ENCODE results near the gene TADA1.
"Not testable (repeated sequence)": the region's sequence is repeated elsewhere in the genome, so short reads cannot be mapped to it uniquely, and the experiment has no call there.

Gene TADA1

GRCh38 chr1:166895766-166896165, 19.7 kb upstream of the TADA1 start:
- DNase-seq (ENCODE audit: low read depth in 3 of 3), result no peak

DNA sequence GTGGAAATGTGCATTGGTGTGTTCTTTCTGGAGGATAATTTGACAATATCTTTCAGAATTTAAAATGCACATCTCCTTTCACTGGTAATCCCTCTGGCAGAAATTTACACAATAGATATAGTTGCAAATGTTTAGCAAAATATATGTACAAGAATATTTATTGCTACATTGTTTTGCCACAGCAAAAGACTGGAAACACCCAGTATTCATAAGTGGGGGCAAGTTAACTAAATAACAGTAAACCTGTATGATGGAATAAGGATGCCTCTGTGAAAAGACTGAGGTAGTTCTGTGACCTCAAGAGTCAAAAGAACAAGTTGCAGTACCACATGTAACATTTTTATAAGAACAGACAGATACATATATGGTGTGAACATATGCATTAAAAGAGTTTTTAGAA, 13.7 kb upstream of the TADA1 start:
- no peak for DNase-seq (ENCODE audit: low read depth in 3 of 3)

GRCh38 chr1:166888373-166889111, 12.5 kb upstream of the TADA1 start:
- no peak for DNase-seq (ENCODE audit: low read depth in 3 of 3)

DNA sequence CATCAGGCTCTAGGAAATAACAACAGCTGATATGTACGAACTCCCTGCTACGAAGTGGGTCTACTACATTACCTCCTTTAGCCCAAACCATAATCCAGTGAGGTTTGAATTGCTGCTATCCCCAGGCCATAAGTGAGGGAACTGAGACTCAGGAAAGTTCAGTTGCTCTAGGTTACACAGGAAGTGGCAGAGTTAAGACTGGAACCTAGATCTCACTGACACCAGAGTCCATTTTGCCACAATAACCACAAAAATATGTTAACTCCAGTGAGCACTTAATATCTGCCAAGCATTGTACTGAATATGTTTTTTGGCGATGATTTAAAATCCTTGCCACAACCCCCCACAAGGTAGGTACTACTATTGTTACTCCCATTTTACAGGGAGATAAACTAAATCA, 8.9 kb upstream of the TADA1 start:
- no peak for DNase-seq (ENCODE audit: low read depth in 3 of 3)

DNA sequence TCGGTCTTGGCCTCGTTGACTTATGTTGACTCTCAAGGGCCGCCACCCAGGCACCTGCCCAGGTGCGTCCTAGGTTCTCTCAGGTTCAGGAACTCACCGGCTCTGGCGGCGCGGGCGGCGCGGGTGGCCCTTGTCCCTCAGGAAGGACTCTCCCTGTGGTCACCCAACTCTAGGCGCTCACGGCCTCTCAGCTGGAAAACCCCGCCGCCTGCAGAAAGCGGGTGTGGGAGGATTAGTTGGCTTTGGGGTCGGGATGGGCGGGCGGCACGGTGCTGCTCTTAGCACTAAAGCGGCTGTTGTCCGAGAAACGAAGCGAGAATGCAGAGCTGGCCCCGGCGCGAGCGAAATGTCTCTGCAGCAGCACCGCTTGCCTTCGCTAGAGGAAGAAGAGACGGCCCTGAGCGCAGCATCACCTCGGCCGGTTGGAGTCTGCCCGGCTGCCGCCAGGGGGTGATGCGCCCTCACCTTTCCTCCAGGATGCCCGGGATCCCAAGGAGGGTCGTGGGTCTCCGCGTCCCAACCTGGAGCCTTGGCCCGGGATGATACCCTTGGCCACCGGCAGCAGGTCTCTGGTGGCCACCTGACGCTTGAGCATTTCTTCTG, 8.1 kb upstream of the TADA1 start:
- DNase-seq (ENCODE audit: low read depth in 3 of 3), result peak in 1 of 3 experiments; percentile 19

DNA sequence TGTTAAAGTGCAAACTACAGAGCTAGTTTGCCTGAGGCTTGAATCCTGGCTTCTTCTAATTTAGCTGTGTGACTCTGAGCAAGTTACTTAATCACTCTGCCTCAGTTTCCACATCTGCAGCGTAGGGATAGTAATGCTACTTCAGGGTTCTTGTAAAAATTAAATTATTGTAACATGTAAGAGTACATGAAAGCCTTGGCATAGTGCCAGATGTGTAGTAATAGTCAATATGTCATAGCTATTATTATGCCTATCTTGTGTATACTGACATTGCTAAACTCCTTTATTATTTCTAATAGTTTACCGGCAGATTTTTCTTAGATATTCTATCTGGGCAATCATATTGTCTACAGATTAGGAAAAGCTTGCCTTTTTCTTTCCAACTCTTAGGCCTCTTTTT, 6.8 kb upstream of the TADA1 start:
- no peak for DNase-seq (ENCODE audit: low read depth in 3 of 3)

DNA sequence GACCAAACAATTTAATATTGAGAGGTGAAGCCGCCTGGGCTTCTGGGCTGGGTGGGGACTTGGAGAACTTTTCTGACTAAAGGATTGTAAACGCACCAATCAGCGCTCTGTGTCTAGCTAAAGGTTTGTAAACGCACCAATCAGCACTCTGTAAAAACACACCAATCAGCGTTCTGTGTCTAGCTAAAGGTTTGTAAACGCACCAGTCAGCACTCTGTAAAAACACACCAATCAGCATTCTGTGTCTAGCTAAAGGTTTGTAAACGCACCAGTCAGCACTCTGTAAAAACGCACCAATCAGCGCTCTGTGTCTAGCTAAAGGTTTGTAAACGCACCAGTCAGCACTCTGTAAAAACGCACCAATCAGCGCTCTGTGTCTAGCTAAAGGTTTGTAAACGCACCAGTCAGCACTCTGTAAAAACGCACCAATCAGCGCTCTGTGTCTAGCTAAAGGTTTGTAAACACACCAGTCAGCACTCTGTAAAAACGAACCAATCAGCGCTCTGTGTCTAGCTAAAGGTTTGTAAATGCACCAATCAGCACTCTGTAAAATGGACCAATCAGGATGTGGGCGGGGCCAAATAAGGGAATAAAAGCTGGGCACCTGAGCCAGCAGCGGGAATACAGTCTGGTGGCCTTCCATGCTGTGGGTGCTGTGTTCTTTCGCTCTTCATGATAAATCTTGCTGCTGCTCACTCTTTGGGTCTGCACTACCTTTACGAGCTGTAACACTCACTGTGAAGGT, 2.3 kb upstream of the TADA1 start:
- not testable (repeated sequence) for DNase-seq (ENCODE audit: low read depth in 3 of 3)

- no peak for DNase-seq (ENCODE audit: low read depth in 3 of 3)
These were observed 425 bp upstream of the TADA1 start for GRCh38 chr1:166876540-166876838.

- DNase-seq (ENCODE audit: low read depth in 3 of 3), result no peak
These were observed 746 bp downstream of the TADA1 start for GRCh38 chr1:166875302-166875733.

GRCh38 chr1:166874464-166874863, 1.6 kb downstream of the TADA1 start:
- DNase-seq (ENCODE audit: low read depth in 3 of 3), result no peak

DNA sequence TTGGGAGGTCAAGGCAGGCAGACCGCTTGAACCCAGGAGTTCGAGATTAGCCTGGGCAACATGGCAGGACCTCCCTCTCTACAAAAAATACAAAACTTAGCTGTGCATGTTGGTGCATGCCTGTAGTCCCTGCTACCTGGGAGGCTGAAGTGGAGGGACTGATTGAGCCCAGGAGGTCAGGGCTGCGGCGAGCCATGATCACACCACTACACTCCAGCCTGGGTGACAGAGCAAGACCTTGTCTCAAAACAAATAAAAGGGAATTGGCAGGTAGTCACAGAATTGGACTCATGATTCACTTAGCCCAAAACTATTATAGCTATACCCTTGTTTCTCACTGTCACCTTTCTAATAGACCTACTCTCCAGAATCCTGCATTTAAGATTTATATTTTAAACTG, 5.5 kb downstream of the TADA1 start:
- DNase-seq (ENCODE audit: low read depth in 3 of 3), result no peak

DNA sequence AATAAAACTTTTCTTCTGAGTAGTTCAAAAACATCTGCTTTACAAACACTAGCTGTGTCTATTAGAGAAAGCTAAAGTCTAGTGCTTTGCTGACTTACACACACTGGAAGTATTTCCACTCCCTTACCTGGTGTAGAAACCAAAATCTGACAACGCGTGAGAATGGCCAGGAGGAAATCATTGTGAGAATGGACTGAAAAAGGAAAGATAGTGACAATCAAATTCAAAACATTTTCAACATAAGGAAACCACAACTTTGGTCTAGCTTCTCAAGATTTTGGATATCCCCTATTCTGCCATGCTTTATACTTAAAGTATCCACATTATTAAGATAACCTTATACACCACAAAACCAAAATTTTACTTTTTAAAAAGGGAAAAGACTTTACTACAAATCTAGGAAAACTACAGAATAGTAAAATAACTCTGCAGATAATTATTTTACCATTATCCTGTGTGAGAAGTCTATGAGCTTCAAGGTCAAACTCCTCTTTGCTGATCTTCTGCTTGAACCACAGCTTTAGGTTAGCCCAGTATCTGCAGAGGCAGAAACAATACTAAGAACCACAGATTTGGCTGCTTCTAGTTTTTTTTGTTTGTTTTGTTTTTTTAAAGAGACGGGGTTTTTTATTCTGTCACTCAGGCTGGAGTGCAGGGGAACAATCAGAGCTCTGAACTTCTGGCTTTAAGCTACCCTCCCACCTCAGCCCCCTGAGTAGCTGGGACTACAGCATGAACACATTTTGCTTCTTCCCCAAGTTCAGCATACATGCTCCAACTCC, 6.6 kb downstream of the TADA1 start:
- no peak for DNase-seq (ENCODE audit: low read depth in 3 of 3)

- DNase-seq (ENCODE audit: low read depth in 3 of 3), result no peak
These were observed 7.4 kb downstream of the TADA1 start for GRCh38 chr1:166868639-166869038.

DNA sequence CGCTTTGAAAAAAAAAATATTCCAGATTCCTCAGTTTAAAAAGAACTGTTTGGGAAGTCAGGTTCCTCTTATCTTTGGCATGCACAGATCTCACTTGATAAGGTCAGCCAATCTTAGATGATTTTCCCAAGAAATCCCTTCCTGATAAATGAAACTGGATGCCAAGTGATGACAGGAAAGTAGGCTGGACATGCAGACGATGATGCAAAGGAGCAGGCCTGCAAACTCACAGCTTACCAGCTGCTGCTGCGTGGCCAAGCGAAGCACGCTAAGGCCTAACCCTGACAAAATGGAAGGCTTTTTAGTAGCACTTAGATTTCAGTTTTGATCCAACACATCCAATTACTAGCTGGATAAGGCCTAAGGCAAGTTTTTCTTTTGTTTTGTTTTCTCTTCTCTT, 10.1 kb downstream of the TADA1 start:
- no peak for DNase-seq (ENCODE audit: low read depth in 3 of 3)

GRCh38 chr1:166859597-166859996, 16.5 kb downstream of the TADA1 start:
- DNase-seq (ENCODE audit: low read depth in 3 of 3), result no peak

DNA sequence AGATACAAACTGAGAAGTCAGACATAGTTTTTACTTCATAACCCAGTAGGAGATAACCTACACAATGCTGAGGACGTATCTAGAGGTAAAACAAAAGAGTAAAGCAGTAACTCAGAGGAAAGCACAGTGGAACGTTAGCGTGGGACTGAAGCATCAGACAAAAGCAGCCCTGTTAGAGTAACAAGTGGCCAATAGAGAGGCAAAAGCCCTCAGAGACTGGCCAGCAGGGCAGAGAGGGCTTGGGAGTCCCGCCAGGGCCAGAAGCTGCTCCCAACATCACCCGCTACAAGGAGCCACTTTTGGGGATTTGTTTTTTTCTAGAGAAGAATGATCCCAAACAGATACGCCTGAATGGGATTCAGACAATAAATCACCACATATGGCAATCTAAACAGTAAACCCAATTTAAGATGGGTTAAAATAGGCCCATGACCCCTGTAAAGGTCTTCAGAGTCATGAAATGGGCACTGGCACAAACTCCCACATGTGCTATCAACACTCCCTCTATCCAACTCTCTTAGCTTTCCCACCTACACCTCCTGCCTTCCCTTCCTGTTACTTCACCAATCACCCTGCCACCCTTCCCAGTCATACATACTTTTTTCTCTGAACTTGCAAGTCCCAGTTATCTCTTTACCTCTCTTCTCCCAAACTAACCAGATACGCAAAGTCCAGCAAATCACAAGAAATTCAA, 17.2 kb downstream of the TADA1 start:
- DNase-seq (ENCODE audit: low read depth in 3 of 3), result no peak

GRCh38 chr1:166857995-166858394, 18.1 kb downstream of the TADA1 start:
- DNase-seq (ENCODE audit: low read depth in 3 of 3), result no peak

GRCh38 chr1:166855558-166855957, 20.5 kb downstream of the TADA1 start:
- no peak for DNase-seq (ENCODE audit: low read depth in 3 of 3)

DNA sequence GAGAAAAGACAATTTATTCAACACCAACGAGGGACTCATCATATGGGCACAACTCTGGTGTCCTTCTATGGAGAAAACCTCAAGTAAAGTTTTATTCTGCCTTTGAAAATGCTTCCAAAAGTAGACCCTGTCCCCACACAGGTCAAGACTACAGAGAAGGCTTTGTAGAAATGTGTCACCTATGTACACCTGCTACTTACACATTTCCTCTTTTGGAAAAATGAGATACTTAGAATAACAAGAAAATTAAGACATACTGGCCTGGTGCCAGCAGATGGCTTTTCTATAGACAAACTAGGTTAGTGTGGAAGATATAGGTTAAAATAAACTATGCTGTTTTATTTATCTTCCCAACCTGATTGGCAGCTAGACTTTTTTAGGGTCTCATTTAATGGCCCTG, 23.1 kb downstream of the TADA1 start:
- no peak for DNase-seq (ENCODE audit: low read depth in 3 of 3)

GRCh38 chr1:166849135-166849534, 26.9 kb downstream of the TADA1 start:
- DNase-seq (ENCODE audit: low read depth in 3 of 3), result no peak

DNA sequence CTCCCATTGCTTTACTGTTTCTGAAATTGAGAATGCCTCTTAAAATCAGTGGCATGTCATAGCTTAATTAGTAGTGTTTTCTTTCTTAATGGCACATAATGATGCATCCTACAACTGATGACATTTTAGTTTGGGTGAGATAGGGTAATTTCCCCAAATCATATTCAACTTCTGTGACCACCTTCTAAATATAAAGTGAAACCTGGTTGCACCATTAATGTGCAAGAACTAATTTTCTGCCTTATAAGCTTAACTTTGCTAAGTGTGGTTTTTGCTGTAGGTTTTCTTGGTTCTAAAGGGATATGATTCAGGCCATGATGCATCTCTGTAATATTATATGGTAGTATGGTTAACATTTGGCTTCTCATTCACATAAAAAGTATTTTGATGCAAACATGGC, 27.9 kb downstream of the TADA1 start:
- no peak for DNase-seq (ENCODE audit: low read depth in 3 of 3)

GRCh38 chr1:166844791-166845190, 31.3 kb downstream of the TADA1 start:
- no peak for DNase-seq (ENCODE audit: low read depth in 3 of 3)
